Erythroblast (primary cell): ENCODE measurements around the gene SRSF3.

Source experiments
- GATA1 ChIP-seq: IDR thresholded peaks from 2 replicates; pipeline ENCODE4 v1.6.1; 2011; ENCODE audit warnings: low read depth, mild to moderate bottlenecking, control low read depth, low read length, moderate library complexity
- POLR2A ChIP-seq: IDR thresholded peaks from 2 replicates; pipeline ENCODE4 v1.6.1; 2011; ENCODE audit warnings: mild to moderate bottlenecking, low read length

GRCh38 chr6:36570264-36570663, 23.9 kb upstream of the SRSF3 start:
- TF ChIP-seq POLR2A (no peak), GATA1 (no peak)
